NCI-H526 (cell line): ENCODE data around the gene SIRPD.
A peak's percentile ranks its signal among the peaks of the same experiment; 100 is the strongest.

ENCODE experiments used
- DNase-seq, 2 experiments: peaks; one replicate each; lab custom pipeline; 2025; lab: John Stamatoyannopoulos, UW

Gene SIRPD

DNA sequence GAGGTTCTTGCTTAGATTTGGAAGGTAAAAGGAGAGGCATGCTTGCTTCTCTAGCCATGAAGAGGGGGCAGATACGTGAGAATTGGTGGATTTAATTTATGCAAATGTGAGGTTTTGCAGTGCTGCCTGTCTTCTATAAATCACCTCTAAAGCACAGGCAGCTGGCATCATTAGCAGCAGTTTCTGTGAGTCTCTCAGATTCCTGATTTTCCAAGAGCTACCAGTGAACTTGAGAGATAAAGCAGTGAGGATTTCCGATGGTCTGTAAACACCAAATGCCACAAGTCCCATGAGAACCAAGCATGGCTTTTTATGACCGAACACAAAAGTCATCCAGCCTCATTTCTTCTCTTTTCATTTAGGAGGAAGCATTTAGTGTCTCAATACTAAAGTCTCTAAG is 63.1 kb downstream of the SIRPD start:
- DNase-seq: peak; percentile 88 to 92

- DNase-seq: no peak
Measured at GRCh38 chr20:1493536-1493935, 64.0 kb downstream of the SIRPD start.

DNA sequence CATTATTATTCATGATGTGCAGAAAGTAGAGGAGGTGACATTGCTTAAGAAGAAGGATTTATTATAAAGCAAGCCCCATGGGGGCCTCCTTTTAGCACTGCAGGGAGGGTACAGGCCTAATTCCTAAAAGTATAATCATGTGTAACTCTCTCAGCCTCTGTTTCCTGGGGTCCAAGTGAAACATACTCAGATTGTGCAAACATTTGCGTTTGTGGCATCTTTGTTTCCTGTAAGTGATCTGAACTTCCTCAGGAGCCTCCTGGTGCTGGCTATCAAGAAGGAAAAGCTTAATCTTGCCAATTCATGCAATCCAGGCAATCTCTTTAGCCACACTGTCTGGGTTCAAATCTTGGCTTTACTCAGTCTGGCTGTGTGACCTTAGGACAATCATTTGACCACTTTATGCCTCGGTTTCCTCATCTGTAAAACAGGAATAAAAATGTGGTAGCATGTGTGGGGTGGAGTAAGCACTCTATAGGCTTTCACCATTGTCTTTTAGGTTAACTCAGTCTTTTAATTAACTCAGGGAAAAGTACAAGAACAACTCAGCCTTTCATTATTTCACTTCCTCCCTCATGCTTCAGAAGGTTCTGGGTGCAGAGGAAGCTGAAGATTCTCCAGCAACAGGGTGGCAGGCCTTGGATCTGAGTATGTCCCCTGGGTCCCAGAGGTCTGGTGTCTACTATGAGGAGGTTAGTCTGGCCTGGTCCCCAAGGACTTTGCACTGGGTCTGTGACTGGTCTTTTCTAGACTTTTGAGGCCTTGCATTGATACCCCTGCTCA is 65.5 kb downstream of the SIRPD start:
- no peak for DNase-seq

GRCh38 chr20:1491281-1491840 is 66.1 kb downstream of the SIRPD start, which contains the start of gene SIRPB2:
TSS of gene SIRPB2 (minus strand) at chr20:1491420. CDS start at chr20:1491359, 61 bp downstream.
- no peak for DNase-seq

DNA sequence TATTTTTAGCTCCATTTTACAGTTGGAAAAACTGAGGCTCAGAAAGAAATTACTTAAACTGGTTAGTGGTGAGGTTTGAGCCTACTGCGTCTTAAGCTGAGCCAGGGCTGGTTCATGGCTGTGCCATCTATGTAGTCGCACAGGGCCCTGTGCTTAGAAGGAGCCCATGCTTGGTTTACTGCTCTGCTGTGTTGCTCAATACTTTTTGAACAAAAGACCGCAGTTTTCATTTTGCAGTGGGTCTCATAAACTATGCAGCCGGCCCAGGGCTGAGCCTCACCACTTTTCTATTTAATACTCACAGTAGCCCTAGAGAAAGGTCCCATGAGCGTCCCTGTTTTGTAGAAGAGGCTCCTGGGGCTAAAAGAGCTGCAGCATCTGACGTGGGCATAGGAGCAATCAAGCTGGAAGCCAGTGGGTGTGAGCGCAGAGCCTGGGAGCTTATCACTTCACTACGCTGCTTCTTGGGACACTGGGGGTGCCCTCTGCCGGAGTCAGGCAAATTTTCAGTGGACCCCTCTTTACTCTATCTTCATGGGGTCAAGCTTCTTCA is 66.8 kb downstream of the SIRPD start:
- no peak for DNase-seq

- no peak for DNase-seq
Measured at GRCh38 chr20:1489764-1490436, 67.6 kb downstream of the SIRPD start.

DNA sequence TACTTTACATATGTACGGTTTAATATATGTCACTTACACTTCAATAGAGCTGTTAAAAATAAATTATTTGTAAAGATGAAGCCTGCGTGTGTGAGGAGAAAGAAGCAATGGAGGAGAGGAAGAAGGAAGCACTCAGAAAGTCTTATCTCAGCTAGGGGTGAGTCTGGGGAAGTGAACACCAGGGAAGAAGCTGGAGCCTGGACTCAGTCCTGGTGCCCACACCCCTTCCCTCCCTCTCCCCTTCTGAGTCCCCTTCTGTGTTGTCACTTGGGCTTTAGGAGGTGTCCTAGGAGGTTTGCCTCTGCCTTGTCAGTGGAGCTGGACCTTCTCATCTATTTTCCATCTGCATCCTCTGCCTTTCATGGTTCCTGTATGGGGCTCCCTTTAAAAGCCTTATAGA is 68.2 kb downstream of the SIRPD start:
- DNase-seq: no peak

DNA sequence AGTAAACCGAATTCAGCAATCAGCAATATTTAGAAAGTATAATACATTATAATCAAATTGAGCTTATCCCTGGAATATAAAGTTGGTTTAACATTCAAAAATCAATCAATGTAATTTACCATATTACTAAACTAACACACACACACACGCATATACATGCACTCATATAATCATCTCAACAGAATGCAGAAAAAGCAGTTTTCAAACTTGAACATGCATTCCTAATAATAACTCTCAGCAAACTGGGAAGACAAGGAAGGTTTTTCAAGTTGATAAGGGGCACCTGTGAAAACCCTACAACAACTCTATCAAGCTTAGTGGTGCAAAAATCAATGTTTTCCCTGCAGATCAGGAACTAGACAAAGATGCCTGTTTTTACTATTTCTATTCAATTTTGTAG is 70.9 kb downstream of the SIRPD start:
- no peak for DNase-seq

GRCh38 chr20:1484438-1485116 is 72.9 kb downstream of the SIRPD start:
- peak; percentile 97 to 100 for DNase-seq
